HG03354 (cell line): ENCODE data around the gene CSH2.
A peak's percentile ranks its signal among the peaks of the same experiment; 100 is the strongest.
"Not testable (repeated sequence)": the region's sequence is repeated elsewhere in the genome, so short reads cannot be mapped to it uniquely, and the experiment has no call there.

ENCODE experiments used
- ATAC-seq: cut with Tn5 transposase; IDR thresholded peaks from one replicate; pipeline ENCODE4 v1.9.1; 2021; ENCODE audit warnings: mild to moderate bottlenecking; ENCODE audit not compliant: unreplicated experiment, poor library complexity, severe bottlenecking

Gene CSH2

GRCh38 chr17:63873577-63873976 is at the start of gene CSH2:
Gene CSH2 (minus strand): TSS chr17:63873677. CDS start chr17:63873614, 63 bp downstream.
- not testable (repeated sequence) for ATAC-seq

DNA sequence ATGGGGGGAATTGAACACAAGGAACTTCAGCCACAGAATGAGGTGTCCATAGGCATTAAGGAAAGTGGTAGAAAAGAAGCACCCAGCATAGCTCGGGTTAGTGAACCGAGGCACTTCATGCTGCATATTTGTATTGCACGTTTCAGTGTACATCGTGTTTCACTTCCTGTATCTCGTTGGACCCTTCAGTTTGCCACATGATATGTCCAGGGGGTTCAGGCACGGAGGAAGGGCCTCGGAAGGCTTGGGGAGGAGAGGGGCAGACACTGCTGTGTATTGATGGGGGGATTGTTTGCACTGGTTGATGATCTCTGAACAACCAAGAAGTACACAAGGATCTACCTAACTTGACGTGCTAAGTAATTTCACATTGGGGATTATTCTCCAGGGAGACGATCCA is 48.9 kb upstream of the CSH2 start:
- ATAC-seq, result peak; percentile 60

DNA sequence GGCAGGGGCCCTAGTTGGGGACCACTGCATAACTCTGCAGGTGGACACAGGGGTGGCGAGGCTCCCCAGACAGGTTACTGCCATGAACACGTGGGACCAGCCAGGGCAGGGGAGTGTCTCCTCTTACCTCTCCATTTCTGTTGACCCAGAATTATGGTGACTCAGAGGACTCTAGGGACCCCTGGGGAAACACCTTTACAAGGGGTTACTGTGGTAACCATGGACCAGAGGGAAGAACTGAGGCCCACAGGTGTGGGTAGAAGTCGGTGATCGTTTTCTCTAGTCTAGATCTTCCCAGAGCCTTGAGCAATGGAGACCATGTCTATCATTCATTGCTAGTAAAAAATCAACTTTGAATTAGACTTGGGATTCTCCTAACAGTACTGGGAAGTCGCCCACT is 47.3 kb upstream of the CSH2 start:
- ATAC-seq, result not testable (repeated sequence)

DNA sequence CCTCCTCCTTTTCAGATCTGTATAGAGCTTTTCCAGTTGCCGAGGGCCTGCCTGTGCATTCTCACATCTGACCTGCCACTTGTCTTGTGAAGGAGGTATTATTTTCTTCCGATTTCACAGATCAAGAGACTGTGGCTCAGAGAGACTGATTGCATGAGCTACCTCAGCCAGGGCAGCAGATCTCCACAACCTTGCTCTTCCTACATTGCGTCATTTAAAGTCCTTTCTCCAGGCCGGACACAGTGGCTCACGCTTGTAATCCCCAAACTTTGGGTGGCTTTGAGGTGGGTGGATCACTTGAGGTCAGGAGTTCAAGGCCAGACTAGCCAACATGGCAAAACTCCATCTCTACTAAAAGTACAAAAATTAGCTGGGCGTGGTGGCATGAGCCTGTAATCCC is 46.6 kb upstream of the CSH2 start:
- ATAC-seq, result not testable (repeated sequence)

DNA sequence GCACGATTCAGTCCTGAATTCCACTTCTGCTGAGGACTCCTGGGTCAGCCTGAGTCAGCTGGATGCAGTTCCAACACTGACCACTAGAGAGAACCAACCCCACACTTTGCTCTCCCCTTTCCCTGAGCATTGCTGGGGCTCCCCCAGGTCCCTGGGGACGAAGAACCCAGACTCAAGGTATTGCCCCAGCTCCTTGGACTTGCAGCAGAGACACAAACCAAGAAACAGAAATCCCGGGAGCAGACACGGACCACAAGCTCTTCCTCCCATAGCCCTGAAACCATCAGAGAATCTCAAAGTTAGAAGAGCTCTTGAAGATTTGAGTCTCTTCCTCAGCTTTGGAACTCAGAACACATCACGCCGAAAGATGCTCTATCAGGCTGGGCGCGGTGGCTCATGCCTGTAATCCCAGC is 45.8 kb upstream of the CSH2 start:
- peak; percentile 69 for ATAC-seq

- ATAC-seq, result not testable (repeated sequence)
Measured at GRCh38 chr17:63918789-63919305, 45.4 kb upstream of the CSH2 start, which contains the start of gene GH1. Gene GH1 (minus strand): TSS chr17:63918839. CDS start chr17:63918776, 63 bp downstream.

GRCh38 chr17:63918305-63918704 is 44.8 kb upstream of the CSH2 start:
- ATAC-seq, result no peak

DNA sequence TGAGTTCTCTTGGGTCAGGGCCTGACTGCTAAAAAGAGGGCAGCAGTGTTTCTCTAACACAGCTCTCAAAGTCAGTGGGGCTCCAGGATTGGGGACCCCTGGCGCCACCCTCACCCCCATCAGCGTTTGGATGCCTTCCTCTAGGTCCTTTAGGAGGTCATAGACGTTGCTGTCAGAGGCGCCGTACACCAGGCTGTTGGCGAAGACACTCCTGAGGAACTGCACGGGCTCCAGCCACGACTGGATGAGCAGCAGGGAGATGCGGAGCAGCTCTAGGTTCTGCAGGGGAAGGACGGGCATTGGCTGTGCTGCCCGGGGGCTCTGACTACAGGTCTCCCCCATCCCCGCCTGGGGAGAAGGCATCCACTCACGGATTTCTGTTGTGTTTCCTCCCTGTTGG is 44.2 kb upstream of the CSH2 start:
- no peak for ATAC-seq

DNA sequence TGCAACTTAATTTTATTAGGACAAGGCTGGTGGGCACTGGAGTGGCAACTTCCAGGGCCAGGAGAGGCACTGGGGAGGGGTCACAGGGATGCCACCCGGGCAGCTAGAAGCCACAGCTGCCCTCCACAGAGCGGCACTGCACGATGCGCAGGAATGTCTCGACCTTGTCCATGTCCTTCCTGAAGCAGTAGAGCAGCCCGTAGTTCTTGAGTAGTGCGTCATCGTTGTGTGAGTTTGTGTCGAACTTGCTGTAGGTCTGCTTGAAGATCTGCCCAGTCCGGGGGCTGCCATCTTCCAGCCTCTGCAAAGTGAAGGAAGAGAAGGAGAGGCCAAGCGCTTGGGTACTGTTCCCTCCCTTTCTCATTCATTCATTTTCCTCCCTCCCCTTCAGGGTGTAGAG is 43.7 kb upstream of the CSH2 start:
- ATAC-seq, result not testable (repeated sequence)

GRCh38 chr17:63916566-63917185 is 43.2 kb upstream of the CSH2 start:
- no peak for ATAC-seq

DNA sequence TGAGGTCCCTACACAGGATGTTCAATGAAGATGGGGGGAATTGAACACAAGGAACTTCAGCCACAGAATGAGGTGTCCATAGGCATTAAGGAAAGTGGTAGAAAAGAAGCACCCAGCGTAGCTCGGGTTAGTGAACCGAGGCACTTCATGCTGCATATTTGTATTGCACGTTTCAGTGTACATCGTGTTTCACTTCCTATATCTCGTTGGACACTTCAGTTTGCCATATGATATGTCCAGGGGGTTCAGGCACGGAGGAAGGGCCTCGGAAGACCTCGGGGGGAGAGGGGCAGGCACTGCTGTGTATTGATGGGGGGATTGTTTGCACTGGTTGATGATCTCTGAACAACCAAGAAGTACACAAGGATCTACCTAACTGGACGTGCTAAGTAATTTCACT is 42.3 kb upstream of the CSH2 start:
- not testable (repeated sequence) for ATAC-seq

GRCh38 chr17:63914471-63914870 is 41.0 kb upstream of the CSH2 start:
- ATAC-seq, result no peak

- ATAC-seq, result no peak
Measured at GRCh38 chr17:63911657-63912100, 38.2 kb upstream of the CSH2 start.

DNA sequence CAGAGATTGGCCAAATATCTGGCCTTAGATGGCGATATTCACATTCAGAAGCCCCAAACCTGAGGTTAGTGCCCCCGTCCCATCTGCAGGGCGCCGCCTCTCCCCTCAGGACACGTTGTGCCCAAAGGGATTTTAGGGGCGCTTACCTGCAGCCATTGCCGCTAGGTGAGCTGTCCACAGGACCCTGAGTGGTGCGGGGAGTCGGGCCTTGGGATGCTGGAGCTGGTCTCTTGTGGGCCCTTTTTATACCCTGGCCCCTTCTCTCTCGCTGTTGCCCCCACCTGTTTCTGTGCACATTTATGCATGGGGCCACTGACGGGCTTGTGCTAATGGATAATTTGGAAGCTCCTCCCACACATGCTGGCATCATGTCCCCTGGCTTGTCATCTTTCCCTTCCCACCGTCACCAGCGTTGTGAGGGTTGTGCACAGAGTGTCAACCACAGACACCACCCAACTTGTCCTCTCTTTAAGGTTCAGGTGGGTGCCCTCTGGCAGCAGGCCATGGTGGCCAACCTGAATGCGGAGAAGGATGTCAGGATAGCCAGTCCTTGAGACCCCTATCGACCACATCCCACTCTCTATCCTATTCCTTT is 37.7 kb upstream of the CSH2 start, which contains the start of gene CSHL1:
CSHL1 (minus strand) TSS at position 218 of the 595 bp plus-strand sequence; CDS start at position 156, 62 bp downstream.
- no peak for ATAC-seq

- ATAC-seq, result no peak
Measured at GRCh38 chr17:63910096-63910495, 36.6 kb upstream of the CSH2 start.

- not testable (repeated sequence) for ATAC-seq
Measured at GRCh38 chr17:63909586-63909985, 36.1 kb upstream of the CSH2 start.

DNA sequence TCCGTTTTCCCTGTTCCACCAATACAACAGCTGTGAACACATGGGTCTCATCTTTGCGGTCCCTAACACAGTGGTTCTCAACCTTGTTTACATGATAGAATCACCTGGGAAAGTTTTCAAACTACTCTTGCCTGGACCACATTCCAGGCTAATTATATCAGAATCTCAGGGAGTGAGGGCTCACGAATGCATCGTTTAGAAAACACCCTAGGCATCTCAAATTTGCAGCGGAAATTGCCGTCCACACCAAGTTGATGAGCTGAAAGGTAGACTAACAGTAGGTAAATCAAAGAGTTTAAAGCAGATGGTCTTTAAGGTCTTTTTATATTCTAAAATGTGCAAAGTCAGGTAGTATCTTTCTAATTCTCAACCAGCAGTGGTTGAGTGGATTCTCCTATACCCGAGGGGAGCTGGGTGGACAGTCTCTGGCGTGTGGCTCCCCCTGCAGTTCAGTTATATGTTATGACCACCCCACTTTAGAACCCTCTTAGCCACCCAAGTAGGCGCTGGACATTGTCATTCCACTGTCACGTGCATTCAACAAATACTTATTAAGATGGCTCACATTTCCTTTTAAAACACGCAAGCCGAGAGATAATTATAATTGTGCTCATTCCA is 33.8 kb upstream of the CSH2 start:
- not testable (repeated sequence) for ATAC-seq

GRCh38 chr17:63904796-63905195 is 31.3 kb upstream of the CSH2 start:
- not testable (repeated sequence) for ATAC-seq

DNA sequence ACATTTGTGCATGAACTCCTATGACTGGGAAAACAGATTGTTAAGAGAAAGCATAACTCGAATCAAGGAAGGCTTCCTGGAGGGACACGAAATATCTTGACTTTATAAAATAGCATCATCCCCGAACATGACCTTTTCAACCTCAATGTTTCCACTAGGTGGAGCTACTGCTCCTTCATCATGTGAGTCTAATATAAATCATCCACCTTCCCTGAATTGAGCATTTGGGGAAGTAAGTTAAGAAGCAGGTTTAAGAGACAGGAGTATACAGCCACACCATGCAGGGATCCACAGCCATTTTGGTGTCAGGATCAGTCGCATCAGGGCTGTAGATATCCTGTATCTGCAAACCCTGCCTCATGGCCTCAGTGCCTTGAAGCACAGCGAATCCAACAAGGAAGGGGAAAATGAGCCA is 30.3 kb upstream of the CSH2 start:
- ATAC-seq, result not testable (repeated sequence)

- ATAC-seq, result not testable (repeated sequence)
Measured at GRCh38 chr17:63901971-63902370, 28.5 kb upstream of the CSH2 start.
